Measurements from ENCODE around the gene BACE2.
"Not testable (repeated sequence)": the region's sequence is repeated elsewhere in the genome, so short reads cannot be mapped to it uniquely, and the experiment has no call there.

Gene BACE2

DNA sequence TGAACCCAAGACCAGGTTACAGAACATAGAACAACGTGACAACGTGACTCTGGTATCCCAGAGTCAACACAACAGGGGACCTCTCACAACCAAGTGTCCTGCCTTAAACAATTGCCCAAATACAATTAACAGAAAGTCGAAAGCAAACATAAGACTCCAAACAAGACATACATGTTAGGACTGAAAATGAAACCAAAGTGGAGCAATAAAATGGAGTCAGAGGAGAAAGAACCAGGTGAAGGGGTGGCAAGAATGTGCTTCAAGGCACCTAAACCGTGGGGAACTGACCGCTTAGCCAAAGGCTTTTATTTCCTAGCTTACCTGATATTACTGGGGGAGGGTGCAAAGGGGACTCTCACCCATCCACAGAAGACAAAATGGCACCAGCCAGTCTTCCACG lies 17.8 kb downstream of the BACE2 start:
- TF ChIP-seq, protein P1, sequence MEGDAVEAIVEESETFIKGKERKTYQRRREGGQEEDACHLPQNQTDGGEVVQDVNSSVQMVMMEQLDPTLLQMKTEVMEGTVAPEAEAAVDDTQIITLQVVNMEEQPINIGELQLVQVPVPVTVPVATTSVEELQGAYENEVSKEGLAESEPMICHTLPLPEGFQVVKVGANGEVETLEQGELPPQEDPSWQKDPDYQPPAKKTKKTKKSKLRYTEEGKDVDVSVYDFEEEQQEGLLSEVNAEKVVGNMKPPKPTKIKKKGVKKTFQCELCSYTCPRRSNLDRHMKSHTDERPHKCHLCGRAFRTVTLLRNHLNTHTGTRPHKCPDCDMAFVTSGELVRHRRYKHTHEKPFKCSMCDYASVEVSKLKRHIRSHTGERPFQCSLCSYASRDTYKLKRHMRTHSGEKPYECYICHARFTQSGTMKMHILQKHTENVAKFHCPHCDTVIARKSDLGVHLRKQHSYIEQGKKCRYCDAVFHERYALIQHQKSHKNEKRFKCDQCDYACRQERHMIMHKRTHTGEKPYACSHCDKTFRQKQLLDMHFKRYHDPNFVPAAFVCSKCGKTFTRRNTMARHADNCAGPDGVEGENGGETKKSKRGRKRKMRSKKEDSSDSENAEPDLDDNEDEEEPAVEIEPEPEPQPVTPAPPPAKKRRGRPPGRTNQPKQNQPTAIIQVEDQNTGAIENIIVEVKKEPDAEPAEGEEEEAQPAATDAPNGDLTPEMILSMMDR (IDR thresholded peaks at IDR 0.05; ENCODE audit: extremely low read depth, insufficient read depth, missing control alignments): no peak
- in situ Hi-C loops (cut with MboI; ENCODE audit: low pct_unique_long_range_greater_than_20kb, low sequenced_read_pairs, unreplicated experiment): no loop called here
- no peak for DNase-seq (ENCODE audit: low spot score)

DNA sequence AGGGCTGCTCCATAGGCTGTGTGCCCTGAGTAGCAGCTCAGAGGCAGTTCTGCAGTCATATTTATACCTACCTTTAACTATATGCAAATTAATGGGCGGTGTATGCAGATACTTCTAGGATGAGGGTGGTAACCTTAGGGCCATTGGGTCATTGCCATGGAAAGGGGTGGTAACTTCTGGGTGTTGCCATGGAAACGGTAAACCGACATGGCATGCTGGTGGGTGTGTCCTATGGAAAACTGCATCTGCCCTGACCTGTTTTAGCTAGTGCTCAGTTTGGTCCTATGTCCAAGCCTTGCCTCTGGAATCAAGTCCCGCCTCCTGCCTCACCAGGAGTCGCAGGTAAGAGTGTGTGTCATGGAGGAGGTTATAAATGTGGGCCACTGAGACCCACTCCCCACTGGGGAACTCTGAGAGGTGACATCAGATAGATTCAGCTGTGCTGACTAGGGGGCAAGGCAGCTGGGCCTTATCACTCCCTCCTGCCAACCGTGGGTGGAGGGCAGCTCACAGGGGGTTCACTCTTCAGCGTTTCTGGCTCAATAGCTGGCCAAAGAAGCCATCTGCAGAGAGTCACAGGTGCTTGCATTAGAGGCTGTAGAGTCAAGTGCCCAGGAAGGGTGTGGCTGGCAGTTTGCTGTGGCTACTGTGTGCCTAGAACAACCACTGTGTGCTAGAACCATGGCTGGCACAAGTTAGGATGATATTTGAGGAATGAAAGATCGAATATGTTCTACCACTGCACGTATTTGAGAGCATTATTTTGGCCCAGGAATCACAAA lies 19.0 kb downstream of the BACE2 start:
- no peak for DNase-seq (ENCODE audit: low spot score)
- in situ Hi-C loops (cut with MboI; ENCODE audit: low pct_unique_long_range_greater_than_20kb, low sequenced_read_pairs, unreplicated experiment): no loop called here
- TF ChIP-seq, protein P1 (IDR thresholded peaks at IDR 0.05; ENCODE audit: extremely low read depth, insufficient read depth, missing control alignments): no peak

DNA sequence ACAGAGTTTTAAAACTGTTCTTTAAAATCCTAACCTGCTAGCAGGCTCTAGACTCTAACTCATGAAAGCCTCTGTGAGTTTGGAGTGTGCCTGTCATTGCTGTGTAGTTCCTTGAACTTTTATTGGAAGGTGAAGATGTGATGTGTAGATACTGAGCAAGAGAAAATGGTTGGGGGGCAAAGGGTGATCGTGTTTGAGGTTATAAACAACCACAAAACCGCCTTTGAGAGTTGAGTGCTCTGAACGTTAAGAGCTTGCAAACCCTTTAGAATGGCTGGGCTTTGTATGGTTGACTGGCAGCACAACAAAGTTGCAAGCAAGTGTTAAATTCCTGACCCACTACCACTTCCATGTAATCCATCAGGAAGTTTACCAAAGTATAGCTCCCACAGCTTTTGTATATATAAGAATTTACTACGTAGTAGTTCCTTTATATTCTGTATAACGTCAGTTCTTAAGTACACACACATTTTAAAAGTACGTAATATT lies 19.6 kb downstream of the BACE2 start:
- DNase-seq (ENCODE audit: low spot score): no peak
- in situ Hi-C loops (cut with MboI; ENCODE audit: low pct_unique_long_range_greater_than_20kb, low sequenced_read_pairs, unreplicated experiment): no loop called here
- TF ChIP-seq, protein P1 (IDR thresholded peaks at IDR 0.05; ENCODE audit: extremely low read depth, insufficient read depth, missing control alignments): no peak

DNA sequence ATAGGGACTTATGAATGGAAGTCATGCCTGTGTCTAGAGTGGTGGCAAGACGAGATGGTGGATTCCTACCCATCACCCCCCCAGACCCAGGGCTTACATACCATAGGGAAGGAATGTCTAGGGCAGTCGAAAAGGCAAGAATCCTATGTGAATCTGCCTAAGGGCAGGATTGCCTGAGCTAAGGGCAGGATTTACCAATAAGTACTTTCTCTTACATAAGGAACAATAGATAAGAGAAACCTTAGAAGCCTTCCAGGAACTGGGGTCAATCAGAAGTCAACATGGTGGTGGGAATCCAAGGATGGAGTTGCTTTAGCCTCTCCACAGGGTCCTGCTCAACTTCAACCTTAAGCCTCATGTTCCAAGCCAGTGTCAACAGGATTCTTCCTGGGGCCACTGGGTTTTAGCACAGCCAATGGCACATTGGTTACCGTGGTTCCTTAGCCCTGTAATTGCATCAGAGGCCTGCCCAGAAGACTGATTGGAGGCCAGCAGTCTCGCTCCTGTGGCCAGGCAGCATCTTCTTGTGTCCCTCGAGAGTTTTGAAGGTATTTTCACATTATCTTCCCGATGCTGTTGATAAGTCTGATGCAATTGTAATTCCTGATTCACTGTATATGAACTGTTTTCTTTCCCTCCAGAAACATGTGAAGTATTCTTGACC lies 20.7 kb downstream of the BACE2 start:
- in situ Hi-C loops (cut with MboI; ENCODE audit: low pct_unique_long_range_greater_than_20kb, low sequenced_read_pairs, unreplicated experiment): no loop called here
- TF ChIP-seq, protein P1 (IDR thresholded peaks at IDR 0.05; ENCODE audit: extremely low read depth, insufficient read depth, missing control alignments): no peak
- DNase-seq (ENCODE audit: low spot score): no peak

DNA sequence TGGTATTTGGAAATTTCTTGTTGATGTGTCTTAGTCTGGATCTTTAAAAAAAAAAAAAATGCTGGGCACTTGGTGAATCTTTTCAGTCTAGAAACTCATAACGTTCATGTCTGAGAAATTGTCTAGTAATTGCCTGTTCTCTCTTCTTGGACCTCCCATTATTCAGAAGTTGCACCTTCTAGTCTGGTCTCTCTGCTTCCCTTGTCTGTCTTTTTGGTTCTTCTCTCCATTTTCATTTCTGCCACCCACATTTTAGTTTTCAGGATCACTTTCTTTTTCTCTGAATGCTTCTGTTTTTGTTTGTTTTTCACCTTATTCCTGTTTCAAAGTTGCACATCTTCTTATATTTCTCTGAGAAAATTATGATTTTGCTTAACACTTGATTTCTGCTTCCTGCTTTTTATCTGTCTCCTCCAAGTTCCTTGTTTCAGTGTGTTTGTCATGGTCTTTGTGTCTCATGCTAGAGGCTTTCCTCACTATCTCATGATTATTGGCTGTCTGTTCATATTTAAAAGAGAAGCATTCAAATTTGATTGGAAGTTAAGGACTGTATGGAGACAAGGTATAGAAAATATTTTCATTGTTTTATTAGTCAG lies 21.3 kb downstream of the BACE2 start:
- DNase-seq (ENCODE audit: low spot score): no peak
- in situ Hi-C loops (cut with MboI; ENCODE audit: low pct_unique_long_range_greater_than_20kb, low sequenced_read_pairs, unreplicated experiment): no loop called here

DNA sequence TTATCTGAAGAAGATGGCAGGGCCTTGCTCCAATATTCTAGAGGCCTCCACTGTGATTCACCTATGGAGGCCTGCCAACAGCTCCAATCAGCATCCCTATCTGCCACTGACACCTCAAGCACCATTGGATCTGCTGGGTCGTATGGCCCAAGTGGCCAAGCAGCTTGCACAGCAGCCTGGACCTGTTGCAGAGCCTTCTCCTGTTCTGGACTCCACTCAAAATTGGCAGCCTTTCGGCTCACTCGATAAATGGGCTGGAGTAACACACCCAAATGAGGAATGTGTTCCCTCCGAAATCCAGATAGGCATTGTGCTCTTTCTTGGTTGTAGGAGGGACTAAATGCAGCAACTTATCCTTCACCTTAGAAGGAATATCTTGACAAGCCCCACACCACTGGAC lies 24.6 kb downstream of the BACE2 start:
- DNase-seq (ENCODE audit: low spot score); in situ Hi-C loops (cut with MboI; ENCODE audit: low pct_unique_long_range_greater_than_20kb, low sequenced_read_pairs, unreplicated experiment): not testable (repeated sequence)

More for the DNA sequence above, 21.3 kb downstream of the BACE2 start:
- TF ChIP-seq, protein P1 (IDR thresholded peaks at IDR 0.05; ENCODE audit: extremely low read depth, insufficient read depth, missing control alignments): no peak

DNA sequence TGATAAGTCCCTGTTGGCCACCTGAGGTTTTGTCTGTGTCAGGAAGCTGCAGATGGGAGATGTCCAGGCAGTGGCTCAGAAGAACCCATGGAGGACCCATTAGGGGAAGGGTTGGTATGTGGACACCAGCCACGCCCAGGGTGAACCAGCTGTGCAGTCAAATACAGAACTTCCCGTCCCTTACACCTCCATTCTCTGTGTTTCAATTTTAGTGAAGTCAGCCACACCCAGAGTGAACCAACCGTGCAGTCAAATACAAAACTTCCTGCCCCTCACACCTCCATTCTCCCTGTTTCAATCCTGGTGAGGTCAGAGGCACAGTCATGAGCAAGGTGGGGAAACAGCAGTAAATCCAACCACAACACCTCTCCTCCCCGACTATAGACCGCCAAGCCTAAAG lies 27.4 kb downstream of the BACE2 start:
- in situ Hi-C loops (cut with MboI; ENCODE audit: low pct_unique_long_range_greater_than_20kb, low sequenced_read_pairs, unreplicated experiment): no loop called here
- TF ChIP-seq, protein P1 (IDR thresholded peaks at IDR 0.05; ENCODE audit: extremely low read depth, insufficient read depth, missing control alignments): no peak
- DNase-seq (ENCODE audit: low spot score): no peak
